LNCaP clone FGC (cell line): Measurements from ENCODE around the gene CES3.

Experiments used
- DNase-seq: peaks from one replicate; pipeline ENCODE4 v3.0.0-alpha.2; 2011; ENCODE audit warnings: low read depth
- H3K4me3 ChIP-seq: 2 replicates; pipeline ENCODE4 v1.5.1; 2011; ENCODE audit warnings: mild to moderate bottlenecking, low read depth, low read length, control low read depth
- TF ChIP-seq, protein P1 (sequence below): IDR thresholded peaks from 2 replicates; pipeline ENCODE4 v1.5.1; 2012; ENCODE audit warnings: mild to moderate bottlenecking; ENCODE audit not compliant: control insufficient read depth, insufficient read depth; ENCODE audit errors: extremely low read depth

The CES3 gene

DNA sequence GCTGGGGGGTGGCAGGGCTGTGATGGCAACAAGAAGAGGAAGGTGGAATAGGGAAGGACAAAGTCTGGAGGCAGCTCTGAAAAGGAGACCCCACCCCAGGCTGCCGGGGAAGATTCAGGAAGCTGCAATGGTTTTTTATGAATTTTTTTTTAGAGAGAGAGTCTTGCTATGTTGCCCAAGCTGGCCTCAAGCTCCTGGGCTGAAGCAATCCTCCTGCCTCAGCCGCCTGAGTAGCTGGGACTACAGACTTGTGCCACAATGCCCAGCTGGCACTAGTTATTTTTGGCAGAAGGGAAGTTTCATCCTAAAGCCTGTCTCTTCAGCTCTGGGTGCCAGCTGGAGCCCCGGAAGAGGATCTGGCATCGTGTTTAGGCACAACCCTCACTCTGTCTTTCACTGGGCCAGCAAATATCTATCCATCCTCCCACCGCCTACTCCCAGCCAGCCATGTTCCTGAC lies 1.3 kb upstream of the CES3 start:
- no peak for DNase-seq
- TF ChIP-seq, protein P1, sequence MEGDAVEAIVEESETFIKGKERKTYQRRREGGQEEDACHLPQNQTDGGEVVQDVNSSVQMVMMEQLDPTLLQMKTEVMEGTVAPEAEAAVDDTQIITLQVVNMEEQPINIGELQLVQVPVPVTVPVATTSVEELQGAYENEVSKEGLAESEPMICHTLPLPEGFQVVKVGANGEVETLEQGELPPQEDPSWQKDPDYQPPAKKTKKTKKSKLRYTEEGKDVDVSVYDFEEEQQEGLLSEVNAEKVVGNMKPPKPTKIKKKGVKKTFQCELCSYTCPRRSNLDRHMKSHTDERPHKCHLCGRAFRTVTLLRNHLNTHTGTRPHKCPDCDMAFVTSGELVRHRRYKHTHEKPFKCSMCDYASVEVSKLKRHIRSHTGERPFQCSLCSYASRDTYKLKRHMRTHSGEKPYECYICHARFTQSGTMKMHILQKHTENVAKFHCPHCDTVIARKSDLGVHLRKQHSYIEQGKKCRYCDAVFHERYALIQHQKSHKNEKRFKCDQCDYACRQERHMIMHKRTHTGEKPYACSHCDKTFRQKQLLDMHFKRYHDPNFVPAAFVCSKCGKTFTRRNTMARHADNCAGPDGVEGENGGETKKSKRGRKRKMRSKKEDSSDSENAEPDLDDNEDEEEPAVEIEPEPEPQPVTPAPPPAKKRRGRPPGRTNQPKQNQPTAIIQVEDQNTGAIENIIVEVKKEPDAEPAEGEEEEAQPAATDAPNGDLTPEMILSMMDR, result no peak
- H3K4me3 ChIP-seq, result no peak overlapping the region

DNA sequence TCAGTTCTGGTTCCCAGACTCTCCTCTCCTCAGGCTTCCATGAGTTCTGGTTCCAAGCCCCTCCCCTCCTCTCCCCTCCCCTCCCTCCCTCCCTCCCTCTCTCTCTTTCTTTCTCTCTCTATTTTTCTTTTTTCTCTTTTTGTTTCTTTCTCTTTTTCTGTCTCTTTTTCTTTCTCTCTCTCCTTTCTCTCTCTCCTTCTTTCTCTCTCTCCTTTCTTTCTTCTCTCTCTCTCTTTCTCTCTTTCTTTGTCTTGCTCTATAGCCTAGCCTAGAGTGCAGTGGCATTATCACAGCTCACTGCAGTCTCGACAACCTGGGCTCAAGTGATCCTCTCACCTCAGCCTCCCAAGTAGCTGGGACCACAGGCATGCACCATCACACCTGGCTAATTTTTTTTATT lies 796 bp upstream of the CES3 start:
- no peak overlapping the region for H3K4me3 ChIP-seq
- no peak for DNase-seq
- TF ChIP-seq, protein P1, result no peak

DNA sequence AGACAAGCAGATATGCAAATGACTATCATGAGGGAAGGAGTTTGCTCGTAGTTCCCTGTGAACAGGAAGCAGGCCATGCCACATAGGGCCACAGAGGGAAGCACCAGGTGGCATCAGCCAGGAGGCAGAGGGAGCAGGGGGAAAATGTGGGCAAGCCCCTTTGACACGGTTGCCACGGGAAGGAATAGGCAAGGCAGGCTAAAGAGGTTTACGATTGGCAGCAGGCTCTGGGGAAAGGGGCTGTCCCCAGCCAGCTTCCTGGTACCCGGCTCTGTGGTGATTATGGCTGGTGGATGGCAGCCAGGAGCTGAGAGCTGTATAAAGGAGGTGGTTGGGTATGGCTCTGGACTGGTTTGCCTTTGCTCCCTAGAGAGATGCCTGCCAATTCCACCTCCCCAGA lies 848 bp downstream of the CES3 start:
- no peak for DNase-seq
- TF ChIP-seq, protein P1, result no peak
- H3K4me3 ChIP-seq, result no peak overlapping the region

DNA sequence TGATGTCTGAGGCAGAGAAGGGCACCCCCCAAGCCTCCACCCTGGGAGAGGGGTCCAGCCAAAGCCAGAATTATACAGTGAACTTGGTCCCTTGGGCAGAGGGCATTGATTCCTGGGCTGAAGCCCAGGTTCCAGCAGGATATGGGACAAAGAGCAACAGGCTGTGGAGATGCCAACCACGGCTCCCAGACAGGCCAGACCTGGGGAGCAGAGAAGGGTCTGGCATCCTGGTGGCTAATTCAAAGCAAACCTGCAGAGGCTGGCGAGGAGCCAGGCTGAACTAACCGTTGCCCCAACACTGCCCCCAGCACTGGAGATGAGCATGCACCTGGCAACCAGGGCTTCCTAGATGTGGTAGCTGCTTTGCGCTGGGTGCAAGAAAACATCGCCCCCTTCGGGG lies 3.0 kb downstream of the CES3 start:
- DNase-seq, result no peak
- TF ChIP-seq, protein P1, result no peak
- H3K4me3 ChIP-seq, result no peak overlapping the region

DNA sequence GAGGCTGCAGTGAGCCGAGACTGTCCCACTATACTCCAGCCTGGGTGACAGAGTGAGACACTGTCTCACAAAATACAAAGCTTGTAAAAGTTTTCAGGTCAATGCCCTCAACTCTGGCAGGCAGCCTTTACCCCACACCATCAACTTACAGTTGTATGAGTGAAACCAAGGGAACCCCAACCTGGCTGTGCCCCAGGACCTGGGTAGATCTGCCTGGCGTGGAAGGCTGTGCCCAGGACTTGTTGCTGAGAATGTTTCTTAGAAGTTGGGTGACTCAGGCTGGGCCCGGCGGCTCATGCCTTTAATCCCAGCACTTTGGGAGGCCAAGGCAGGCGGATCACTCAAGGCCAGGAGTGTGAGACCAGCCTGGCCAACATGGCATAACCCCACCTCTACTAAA lies 7.8 kb downstream of the CES3 start:
- no peak overlapping the region for H3K4me3 ChIP-seq
- TF ChIP-seq, protein P1, result no peak
- no peak for DNase-seq

DNA sequence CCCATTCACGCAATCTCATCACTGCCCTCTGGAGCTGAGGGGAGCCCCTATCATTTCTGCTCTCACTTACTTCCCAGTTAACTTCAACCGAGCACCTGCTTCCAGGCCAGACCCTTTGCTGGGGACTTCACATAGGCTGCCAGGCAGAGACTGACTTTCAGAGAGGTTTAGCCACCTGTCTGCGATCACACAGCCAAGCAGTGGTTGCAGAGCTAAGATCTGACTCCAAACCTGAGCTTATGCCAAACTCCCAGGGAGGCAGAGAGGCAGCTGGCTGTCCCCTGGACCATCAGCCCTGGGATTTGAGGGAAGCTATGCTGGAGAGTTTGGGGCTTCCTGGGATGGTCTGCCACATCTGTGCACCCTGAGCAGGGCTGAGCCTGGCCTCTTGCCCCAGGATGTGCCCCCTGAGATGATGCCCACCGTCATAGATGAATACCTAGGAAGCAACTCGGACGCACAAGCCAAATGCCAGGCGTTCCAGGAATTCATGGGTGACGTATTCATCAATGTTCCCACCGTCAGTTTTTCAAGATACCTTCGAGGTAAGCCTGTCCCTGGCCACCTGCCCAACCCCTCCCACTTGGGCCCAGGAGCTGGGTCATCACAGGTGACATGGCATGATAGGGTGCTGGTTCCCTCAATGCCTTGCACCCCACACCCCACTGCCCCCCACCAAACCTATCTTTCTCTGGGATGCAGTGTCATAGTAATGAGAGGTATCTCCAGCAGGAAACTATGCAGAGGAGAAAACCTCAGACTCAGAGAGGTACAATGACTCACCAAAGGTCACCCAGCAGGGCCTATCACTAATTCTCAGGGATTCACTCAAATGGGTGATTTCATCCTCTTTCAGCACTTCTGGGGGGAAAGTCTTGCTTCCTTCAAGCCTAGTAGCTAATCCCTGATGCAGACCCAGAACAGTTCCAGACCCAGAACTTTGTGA lies 10.0 kb downstream of the CES3 start:
- TF ChIP-seq, protein P1, result no peak
- no peak overlapping the region for H3K4me3 ChIP-seq
- DNase-seq, result no peak
